HepG2 (cell line): ENCODE measurements around the gene ZP2. TPM values are rescaled to one million over a fixed set of nuclear protein-coding genes. Genes with fewer than 3 reads are reported as not detected.

Source experiments
- ARID2 ChIP-seq: sonication (generic); formaldehyde crosslinking; IDR thresholded peaks from 2 replicates; pipeline ENCODE4 v1.8.1; 2022; ENCODE audit warnings: mild to moderate bottlenecking, missing genetic modification reagents, borderline replicate concordance
- ATF7 ChIP-seq, 2 experiments: fragments of 450-650 bp in 1 of 2; sonication (generic) in 1 of 2; formaldehyde crosslinking in 1 of 2; IDR thresholded peaks; 2 replicates each; pipeline versions ENCODE4 v1.4.0 to v1.6.1; 2016 to 2020; ENCODE audit warnings: antibody characterized with exemption in 1 of 2, mild to moderate bottlenecking in 1 of 2, missing genetic modification reagents in 1 of 2
- CCAR2 ChIP-seq: fragments of 200-400 bp; formaldehyde crosslinking; optimal IDR thresholded peaks from 2 replicates; pipeline ENCODE3; 2018; ENCODE audit warnings: low read depth, mild to moderate bottlenecking, low read length, moderate library complexity
- DRAP1 ChIP-seq: IDR thresholded peaks from 2 replicates; pipeline ENCODE4 v1.6.1; 2016; ENCODE audit warnings: missing genetic modification reagents, missing compliant biosample characterization
- HNF1B ChIP-seq: sonication (generic); formaldehyde crosslinking; IDR thresholded peaks from 2 replicates; pipeline ENCODE4 v1.5.1; 2020; ENCODE audit warnings: mild to moderate bottlenecking, moderate library complexity, missing genetic modification reagents
- IKZF4 ChIP-seq: sonication (generic); formaldehyde crosslinking; IDR thresholded peaks from 2 replicates; pipeline ENCODE4 v1.5.1; 2020; ENCODE audit warnings: borderline replicate concordance, mild to moderate bottlenecking, low read depth, missing genetic modification reagents; ENCODE audit errors: not compliant biosample characterization
- ISX ChIP-seq: sonication (generic); formaldehyde crosslinking; conservative IDR thresholded peaks from 2 replicates; pipeline ENCODE4 v1.5.0; 2020; ENCODE audit warnings: missing genetic modification reagents
- KDM2A ChIP-seq: sonication (generic); formaldehyde crosslinking; IDR thresholded peaks from 2 replicates; pipeline ENCODE4 v1.4.0; 2020; ENCODE audit warnings: low read depth, missing genetic modification reagents, borderline replicate concordance
- NRL ChIP-seq: sonication (generic); formaldehyde crosslinking; IDR thresholded peaks from 2 replicates; pipeline ENCODE4 v1.5.0; 2020; ENCODE audit warnings: missing genetic modification reagents, mild to moderate bottlenecking, moderate library complexity, borderline replicate concordance
- RAD21 ChIP-seq: fragments of 450-650 bp; formaldehyde crosslinking; IDR thresholded peaks from 2 replicates; pipeline ENCODE4 v1.5.0; 2020; ENCODE audit warnings: mild to moderate bottlenecking
- RAD51 ChIP-seq: fragments of 450-650 bp; IDR thresholded peaks from 2 replicates; pipeline ENCODE4 v1.6.1; 2016; ENCODE audit warnings: borderline replicate concordance
- RCOR2 ChIP-seq: IDR thresholded peaks from 2 replicates; pipeline ENCODE4 v1.6.1; 2016; ENCODE audit warnings: missing biosample characterization, missing genetic modification reagents
- SMARCE1 ChIP-seq: fragments of 450-650 bp; IDR thresholded peaks from 2 replicates; pipeline ENCODE4 v1.6.1; 2017; ENCODE audit warnings: borderline replicate concordance
- SNAPC2 ChIP-seq: sonication (generic); formaldehyde crosslinking; IDR thresholded peaks from 2 replicates; pipeline ENCODE4 v1.8.1; 2022; ENCODE audit warnings: mild to moderate bottlenecking, missing genetic modification reagents
- SPEN ChIP-seq: sonication (generic); formaldehyde crosslinking; IDR thresholded peaks from 2 replicates; pipeline ENCODE4 v1.5.1; 2020; ENCODE audit warnings: low read depth, mild to moderate bottlenecking, missing genetic modification reagents
- TCF12 ChIP-seq, 2 experiments: fragments of 450-650 bp in 1 of 2; sonication (generic) in 1 of 2; formaldehyde crosslinking in 1 of 2; IDR thresholded peaks; 2 replicates each; pipeline versions ENCODE4 v1.6.1 to v1.8.0; 2017 to 2022; ENCODE audit warnings: antibody characterized with exemption in 1 of 2, mild to moderate bottlenecking in 1 of 2, missing genetic modification reagents in 1 of 2, moderate library complexity in 1 of 2
- ZMYM2 ChIP-seq: sonication (generic); formaldehyde crosslinking; IDR thresholded peaks from 2 replicates; pipeline ENCODE4 v1.8.0; 2022; ENCODE audit warnings: mild to moderate bottlenecking, missing genetic modification reagents
- ZNF292 ChIP-seq: sonication (generic); formaldehyde crosslinking; IDR thresholded peaks from 2 replicates; pipeline ENCODE4 v1.8.1; 2022; ENCODE audit warnings: mild to moderate bottlenecking, low read depth, missing genetic modification reagents, borderline replicate concordance
- ZNF550 ChIP-seq: sonication (generic); formaldehyde crosslinking; IDR thresholded peaks from 2 replicates; pipeline ENCODE4 v1.4.0; 2020; ENCODE audit warnings: mild to moderate bottlenecking, missing genetic modification reagents, borderline replicate concordance
- ZNF609 ChIP-seq: sonication (generic); formaldehyde crosslinking; IDR thresholded peaks from 2 replicates; pipeline ENCODE4 v1.4.0; 2020; ENCODE audit warnings: mild to moderate bottlenecking, missing genetic modification reagents, borderline replicate concordance
- ZNF629 ChIP-seq: sonication (generic); formaldehyde crosslinking; conservative IDR thresholded peaks from 2 replicates; pipeline ENCODE4 v1.5.0; 2020; ENCODE audit warnings: missing genetic modification reagents
- ZNF7 ChIP-seq: IDR thresholded peaks from 2 replicates; pipeline ENCODE4 v1.6.1; 2016; ENCODE audit warnings: missing biosample characterization, missing genetic modification reagents
- ZNF788 ChIP-seq: sonication (generic); formaldehyde crosslinking; IDR thresholded peaks from 2 replicates; pipeline ENCODE4 v1.5.0; 2020; ENCODE audit warnings: mild to moderate bottlenecking, missing genetic modification reagents, borderline replicate concordance
- ZSCAN25 ChIP-seq: sonication (generic); formaldehyde crosslinking; IDR thresholded peaks from 2 replicates; pipeline ENCODE4 v1.8.0; 2022; ENCODE audit warnings: mild to moderate bottlenecking, missing genetic modification reagents
- polyA plus RNA-seq, 8 experiments: library from polyadenylated mRNA; depleted of rRNA in 3 of 8; stranded (reverse) in 7 of 8; unstranded in 1 of 8; fragments of >200 nt; fragmentation: Illumina TruSeq in 4 of 8; extraction: Trizol in 4 of 8; gene quantifications; 2 replicates each; pipeline versions ENCODE4 v1.2.1 to v1.2.3, GENCODE V29; 2011 to 2016; ENCODE audit warnings: low read depth in 4 of 8, missing spikeins in 1 of 8, mixed read lengths in 1 of 8; ENCODE audit not compliant: insufficient read depth in 1 of 8
- total RNA-seq, 5 experiments: library from RNA; depleted of rRNA; stranded (reverse); fragments of >200 nt; fragmentation: Illumina TruSeq; extraction: Trizol; gene quantifications; 2 replicates each; pipeline ENCODE4 v1.2.3, GENCODE V29; 2016; ENCODE audit warnings: low read depth in 1 of 5

The ZP2 gene
- total and polyA plus RNA-seq, 2 of the 13 experiments (the other 11 are each of a cell fraction or from before 2014, with no cell fraction given): not detected

GRCh38 chr16:21185659-21186325, 25.6 kb downstream of the ZP2 start (continued):
- TF ChIP-seq ZNF609: no peak
- TF ChIP-seq TCF12 (IDR thresholded peaks at IDR 0.05): no peak
- TF ChIP-seq TCF12 (CRISPR knock-in tag; IDR thresholded peaks at IDR 0.05): no peak
- peak; percentile 64; the same call in 1 of the 2 replicates for TF ChIP-seq KDM2A
- TF ChIP-seq CCAR2: peak; percentile 35
- no peak for TF ChIP-seq RAD21 (CRISPR knock-in tag)
- TF ChIP-seq RCOR2 (CRISPR knock-in tag): no peak
- no peak for TF ChIP-seq RAD51
- 0 out of 2 replicates have a peak, but pooled peaks have one; percentile 42 for TF ChIP-seq ZNF550 (CRISPR knock-in tag)
- no peak for TF ChIP-seq SMARCE1
- TF ChIP-seq ZSCAN25 (CRISPR knock-in tag): no peak
- no peak for TF ChIP-seq HNF1B (CRISPR knock-in tag)
- TF ChIP-seq NRL: no peak
- TF ChIP-seq ISX (CRISPR knock-in tag): no peak
- TF ChIP-seq ATF7 (IDR thresholded peaks at IDR 0.05): no peak
- no peak for TF ChIP-seq ATF7 (CRISPR knock-in tag; IDR thresholded peaks at IDR 0.05)
- no peak; the same call in 1 of the 2 replicates for TF ChIP-seq ZNF292 (CRISPR knock-in tag)
- no peak for TF ChIP-seq DRAP1 (CRISPR knock-in tag)
- TF ChIP-seq SNAPC2 (CRISPR knock-in tag): 0 out of 2 replicates have a peak, but pooled peaks have one; percentile 12
- no peak for TF ChIP-seq ZMYM2 (CRISPR knock-in tag)
- no peak for TF ChIP-seq ZNF629 (CRISPR knock-in tag)
- 0 out of 2 replicates have a peak, but pooled peaks have one; percentile 12 for TF ChIP-seq ARID2 (CRISPR knock-in tag)
- no peak for TF ChIP-seq SPEN
- no peak for TF ChIP-seq IKZF4 (CRISPR knock-in tag)
- TF ChIP-seq ZNF788 (CRISPR knock-in tag): no peak
- no peak for TF ChIP-seq ZNF7 (CRISPR knock-in tag)
